Fibroblast of lung (primary cell): Measurements from ENCODE around the gene ANKRD49. TPM values are rescaled to one million over a fixed set of nuclear protein-coding genes. Genes with fewer than 3 reads are reported as not detected.

Source experiments
- DNase-seq, 2 donors: peaks; one replicate each; pipeline versions ENCODE4 v3.0.0 to v3.0.0-alpha.2; 2010; ENCODE audit warnings: low read depth in 2 of 2
- H2AFZ ChIP-seq: 2 replicates; pipeline ENCODE4 v1.5.1; 2012; ENCODE audit warnings: low read length, control low read depth, inconsistent platforms
- H3K27ac ChIP-seq: 2 replicates; pipeline ENCODE4 v1.5.1; 2011; ENCODE audit warnings: low read length, control low read depth; ENCODE audit not compliant: insufficient read depth
- H3K27me3 ChIP-seq: 2 replicates; pipeline ENCODE4 v1.5.1; 2011; ENCODE audit warnings: mild to moderate bottlenecking, low read length; ENCODE audit not compliant: control insufficient read depth, insufficient read depth
- H3K36me3 ChIP-seq: 2 replicates; pipeline ENCODE4 v1.5.1; 2011; ENCODE audit warnings: low read length; ENCODE audit not compliant: control insufficient read depth, insufficient read depth
- H3K4me1 ChIP-seq: 2 replicates; pipeline ENCODE4 v1.5.1; 2011; ENCODE audit warnings: low read length; ENCODE audit not compliant: control insufficient read depth, insufficient read depth; ENCODE audit errors: extremely low read depth
- H3K4me2 ChIP-seq: 2 replicates; pipeline ENCODE4 v1.5.1; 2011; ENCODE audit warnings: low read length, control low read depth; ENCODE audit not compliant: insufficient read depth; ENCODE audit errors: extremely low read depth
- H3K4me3 ChIP-seq, 4 experiments: fragments of 200-600 bp in 1 of 4; sonication (generic) in 1 of 4; replicated peaks in 1 of 4; 2 replicates each; pipeline ENCODE4 v1.5.1; 2011 to 2016; ENCODE audit warnings: low read length in 4 of 4, low read depth in 3 of 4, mild to moderate bottlenecking in 3 of 4, control low read depth in 2 of 4, inconsistent platforms in 1 of 4, mixed read lengths in 1 of 4; ENCODE audit not compliant: insufficient read depth in 1 of 4; ENCODE audit errors: control extremely low read depth in 1 of 4
- H3K79me2 ChIP-seq: 2 replicates; pipeline ENCODE4 v1.5.1; 2012; ENCODE audit warnings: mild to moderate bottlenecking, low read length, inconsistent platforms; ENCODE audit not compliant: control insufficient read depth, insufficient read depth
- H3K9ac ChIP-seq: 2 replicates; pipeline ENCODE4 v1.5.1; 2011; ENCODE audit warnings: mild to moderate bottlenecking, low read length, control low read depth; ENCODE audit not compliant: insufficient read depth
- H3K9me3 ChIP-seq: 2 replicates; pipeline ENCODE4 v1.5.1; 2012; ENCODE audit warnings: low read depth, low read length; ENCODE audit not compliant: control insufficient read depth, insufficient read depth
- H4K20me1 ChIP-seq: 2 replicates; pipeline ENCODE4 v1.5.1; 2011; ENCODE audit warnings: low read length; ENCODE audit not compliant: control insufficient read depth, insufficient read depth; ENCODE audit errors: extremely low read depth
- EZH2 ChIP-seq: IDR thresholded peaks from 2 replicates; pipeline ENCODE4 v1.5.1; 2012; ENCODE audit warnings: low read length, control low read depth, mild to moderate bottlenecking; ENCODE audit errors: missing control alignments
- polyA plus RNA-seq, 2 donors: library from polyadenylated mRNA; depleted of rRNA in 1 of 2; stranded (reverse) in 1 of 2; unstranded in 1 of 2; fragments of >200 nt; gene quantifications; 2 replicates each; pipeline ENCODE4 v1.2.1, GENCODE V29; 2011 to 2012; ENCODE audit warnings: missing spikeins in 1 of 2
- total RNA-seq: library from RNA; depleted of rRNA; stranded (reverse); fragments of >200 nt; gene quantifications from 2 replicates; pipeline ENCODE4 v1.2.1, GENCODE V29; 2014
- TF ChIP-seq, protein P1 (sequence below), 2 donors: IDR thresholded peaks in 1 of 2; conservative IDR thresholded peaks in 1 of 2; 1 replicate in 1 of 2; 2 replicates in 1 of 2; pipeline ENCODE4 v1.5.1; 2011 to 2012; ENCODE audit warnings: low read length in 2 of 2, control low read depth in 1 of 2, inconsistent platforms in 1 of 2, low read depth in 1 of 2, mild to moderate bottlenecking in 1 of 2

ANKRD49 gene
- total and polyA plus RNA-seq, 2 donors (not counting 1 experiment from before 2014, with no cell fraction given) = 12.9 to 17.2 TPM

DNA sequence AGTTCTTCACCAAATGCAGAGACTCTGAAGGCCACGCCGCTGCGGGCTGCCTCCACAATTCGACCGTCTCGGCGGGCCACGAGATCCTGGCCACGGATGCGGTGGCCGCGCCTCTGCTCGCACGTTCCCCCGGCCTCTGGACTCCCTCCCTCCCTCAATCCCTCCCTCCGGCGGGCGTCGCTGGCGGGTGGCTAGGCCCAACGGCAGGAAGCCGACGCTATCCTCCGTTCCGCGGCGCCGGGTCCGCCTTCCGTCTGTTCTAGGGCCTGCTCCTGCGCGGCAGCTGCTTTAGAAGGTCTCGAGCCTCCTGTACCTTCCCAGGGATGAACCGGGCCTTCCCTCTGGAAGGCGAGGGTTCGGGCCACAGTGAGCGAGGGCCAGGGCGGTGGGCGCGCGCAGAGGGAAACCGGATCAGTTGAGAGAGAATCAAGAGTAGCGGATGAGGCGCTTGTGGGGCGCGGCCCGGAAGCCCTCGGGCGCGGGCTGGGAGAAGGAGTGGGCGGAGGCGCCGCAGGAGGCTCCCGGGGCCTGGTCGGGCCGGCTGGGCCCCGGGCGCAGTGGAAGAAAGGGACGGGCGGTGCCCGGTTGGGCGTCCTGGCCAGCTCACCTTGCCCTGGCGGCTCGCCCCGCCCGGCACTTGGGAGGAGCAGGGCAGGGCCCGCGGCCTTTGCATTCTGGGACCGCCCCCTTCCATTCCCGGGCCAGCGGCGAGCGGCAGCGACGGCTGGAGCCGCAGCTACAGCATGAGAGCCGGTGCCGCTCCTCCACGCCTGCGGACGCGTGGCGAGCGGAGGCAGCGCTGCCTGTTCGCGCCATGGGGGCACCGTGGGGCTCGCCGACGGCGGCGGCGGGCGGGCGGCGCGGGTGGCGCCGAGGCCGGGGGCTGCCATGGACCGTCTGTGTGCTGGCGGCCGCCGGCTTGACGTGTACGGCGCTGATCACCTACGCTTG, 50.2 kb downstream of the ANKRD49 start, which contains the start of gene FUT4:
TSS of gene FUT4 (plus strand) at position 227 of the 951 bp plus-strand sequence. CDS start at position 440, 213 bp downstream.
- H4K20me1 ChIP-seq = no peaks in the 10 kb centered on the region

GRCh38 chr11:94544646-94545263, 51.0 kb downstream of the ANKRD49 start:
- Histone ChIP-seq H3K4me3 (peak overlapping the region; percentile 21 to 69 (median 51)), H3K27ac (peak overlapping the region; percentile 92), H3K4me1 (no peaks in the 10 kb centered on the region), H4K20me1 (no peaks in the 10 kb centered on the region), H3K9me3 (no peaks in the 10 kb centered on the region), H3K27me3 (no peaks in the 10 kb centered on the region), H3K79me2 (peaks cover 13% of the 10 kb centered on the region), H3K36me3 (no peaks in the 10 kb centered on the region), H2AFZ (peak overlapping the region; percentile 52), H3K9ac (peak overlapping the region; percentile 95), H3K4me2 (peak overlapping the region; percentile 72)
- TF ChIP-seq, protein P1, sequence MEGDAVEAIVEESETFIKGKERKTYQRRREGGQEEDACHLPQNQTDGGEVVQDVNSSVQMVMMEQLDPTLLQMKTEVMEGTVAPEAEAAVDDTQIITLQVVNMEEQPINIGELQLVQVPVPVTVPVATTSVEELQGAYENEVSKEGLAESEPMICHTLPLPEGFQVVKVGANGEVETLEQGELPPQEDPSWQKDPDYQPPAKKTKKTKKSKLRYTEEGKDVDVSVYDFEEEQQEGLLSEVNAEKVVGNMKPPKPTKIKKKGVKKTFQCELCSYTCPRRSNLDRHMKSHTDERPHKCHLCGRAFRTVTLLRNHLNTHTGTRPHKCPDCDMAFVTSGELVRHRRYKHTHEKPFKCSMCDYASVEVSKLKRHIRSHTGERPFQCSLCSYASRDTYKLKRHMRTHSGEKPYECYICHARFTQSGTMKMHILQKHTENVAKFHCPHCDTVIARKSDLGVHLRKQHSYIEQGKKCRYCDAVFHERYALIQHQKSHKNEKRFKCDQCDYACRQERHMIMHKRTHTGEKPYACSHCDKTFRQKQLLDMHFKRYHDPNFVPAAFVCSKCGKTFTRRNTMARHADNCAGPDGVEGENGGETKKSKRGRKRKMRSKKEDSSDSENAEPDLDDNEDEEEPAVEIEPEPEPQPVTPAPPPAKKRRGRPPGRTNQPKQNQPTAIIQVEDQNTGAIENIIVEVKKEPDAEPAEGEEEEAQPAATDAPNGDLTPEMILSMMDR (conservative IDR thresholded peaks at IDR 0.05 in 1 of 2, IDR thresholded peaks at IDR 0.05 in 1 of 2; ENCODE audit: low read depth in 1 of 2, low read length in 2 of 2) = no peak
- TF ChIP-seq EZH2 = no peak
- no peak for DNase-seq

More for the DNA sequence above, 50.2 kb downstream of the ANKRD49 start, which contains the start of gene FUT4:
- no peaks in the 10 kb centered on the region for H3K4me1 ChIP-seq
- peaks cover 13% of the 10 kb centered on the region for H3K79me2 ChIP-seq
- peak within 1 kb of the TSS; percentile 84 for H2AFZ ChIP-seq
- H3K9me3 ChIP-seq = no peaks in the 10 kb centered on the region
- H3K36me3 ChIP-seq = no peaks in the 10 kb centered on the region
- peak within 1 kb of the TSS; percentile 92 for H3K27ac ChIP-seq
- peak within 1 kb of the TSS; percentile 49 to 69 (median 53) for H3K4me3 ChIP-seq
- H3K4me2 ChIP-seq = peak within 1 kb of the TSS; percentile 72
- no peaks in the 10 kb centered on the region for H3K27me3 ChIP-seq
- TF ChIP-seq, protein P1 (conservative IDR thresholded peaks at IDR 0.05 in 1 of 2, IDR thresholded peaks at IDR 0.05 in 1 of 2; ENCODE audit: low read depth in 1 of 2, low read length in 2 of 2) = no peak
- TF ChIP-seq EZH2 = no peak
- peak within 1 kb of the TSS; percentile 95 for H3K9ac ChIP-seq
- peak; percentile 79 to 85 for DNase-seq
